GM21381 (cell line): Measurements from ENCODE around the gene SEMA4D.

Experiments used
- ATAC-seq: cut with Tn5 transposase; IDR thresholded peaks from one replicate; pipeline ENCODE4 v1.9.1; 2021; ENCODE audit warnings: mild to moderate bottlenecking, moderate library complexity; ENCODE audit not compliant: unreplicated experiment

SEMA4D gene

GRCh38 chr9:89417832-89418473 lies 80.0 kb downstream of the SEMA4D start:
- no peak for ATAC-seq

GRCh38 chr9:89414670-89415324 lies 83.1 kb downstream of the SEMA4D start:
- no peak for ATAC-seq

GRCh38 chr9:89413963-89414638 lies 83.8 kb downstream of the SEMA4D start:
- ATAC-seq = no peak

GRCh38 chr9:89412951-89413350 lies 85.0 kb downstream of the SEMA4D start:
- no peak for ATAC-seq

- no peak for ATAC-seq
These were observed 85.4 kb downstream of the SEMA4D start for GRCh38 chr9:89412541-89412940.

- no peak for ATAC-seq
These were observed 86.2 kb downstream of the SEMA4D start for GRCh38 chr9:89411759-89412158.

- ATAC-seq = peak; percentile 46
These were observed 87.1 kb downstream of the SEMA4D start for GRCh38 chr9:89410641-89411350.

- ATAC-seq = no peak
These were observed 87.9 kb downstream of the SEMA4D start for GRCh38 chr9:89410022-89410421.

GRCh38 chr9:89409466-89409865 lies 88.4 kb downstream of the SEMA4D start:
- no peak for ATAC-seq

GRCh38 chr9:89408628-89409101 lies 89.2 kb downstream of the SEMA4D start:
- no peak for ATAC-seq

GRCh38 chr9:89407070-89407469 lies 90.8 kb downstream of the SEMA4D start:
- no peak for ATAC-seq

- peak; percentile 61 for ATAC-seq
These were observed 92.1 kb downstream of the SEMA4D start for GRCh38 chr9:89405826-89406225.

GRCh38 chr9:89404074-89404473 lies 93.8 kb downstream of the SEMA4D start:
- no peak for ATAC-seq

- no peak for ATAC-seq
These were observed 95.1 kb downstream of the SEMA4D start for GRCh38 chr9:89402695-89403427.

GRCh38 chr9:89400403-89401116 lies 97.4 kb downstream of the SEMA4D start:
- ATAC-seq = peak; percentile 63

GRCh38 chr9:89398621-89399020 lies 99.3 kb downstream of the SEMA4D start:
- no peak for ATAC-seq

- ATAC-seq = no peak
These were observed 100.4 kb downstream of the SEMA4D start for GRCh38 chr9:89397471-89397870.

GRCh38 chr9:89395931-89396710 lies 101.8 kb downstream of the SEMA4D start:
- no peak for ATAC-seq

- no peak for ATAC-seq
These were observed 103.5 kb downstream of the SEMA4D start for GRCh38 chr9:89394412-89394811.
